Measurements from ENCODE around the gene PCED1B.

DNA sequence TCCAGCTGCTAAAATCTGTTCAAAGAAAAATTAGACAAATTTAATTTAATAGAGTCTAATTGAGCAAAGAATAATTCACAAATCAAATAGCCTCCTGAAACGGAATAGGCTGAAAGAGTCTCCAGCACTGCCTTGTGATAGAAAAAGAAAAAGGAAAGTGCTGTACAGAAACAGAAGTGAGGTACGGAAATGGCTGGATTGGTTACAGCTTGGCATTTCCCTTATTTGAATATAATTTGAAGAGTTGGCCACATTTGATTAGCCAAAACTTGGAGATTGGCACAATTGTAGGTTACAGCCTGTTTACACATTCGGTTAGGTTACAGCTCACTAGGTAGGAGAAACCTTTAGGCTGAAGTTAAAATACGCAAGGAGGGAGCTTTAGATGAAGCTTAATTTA, 24.8 kb upstream of the PCED1B start:
- TF ChIP-seq, protein P1, sequence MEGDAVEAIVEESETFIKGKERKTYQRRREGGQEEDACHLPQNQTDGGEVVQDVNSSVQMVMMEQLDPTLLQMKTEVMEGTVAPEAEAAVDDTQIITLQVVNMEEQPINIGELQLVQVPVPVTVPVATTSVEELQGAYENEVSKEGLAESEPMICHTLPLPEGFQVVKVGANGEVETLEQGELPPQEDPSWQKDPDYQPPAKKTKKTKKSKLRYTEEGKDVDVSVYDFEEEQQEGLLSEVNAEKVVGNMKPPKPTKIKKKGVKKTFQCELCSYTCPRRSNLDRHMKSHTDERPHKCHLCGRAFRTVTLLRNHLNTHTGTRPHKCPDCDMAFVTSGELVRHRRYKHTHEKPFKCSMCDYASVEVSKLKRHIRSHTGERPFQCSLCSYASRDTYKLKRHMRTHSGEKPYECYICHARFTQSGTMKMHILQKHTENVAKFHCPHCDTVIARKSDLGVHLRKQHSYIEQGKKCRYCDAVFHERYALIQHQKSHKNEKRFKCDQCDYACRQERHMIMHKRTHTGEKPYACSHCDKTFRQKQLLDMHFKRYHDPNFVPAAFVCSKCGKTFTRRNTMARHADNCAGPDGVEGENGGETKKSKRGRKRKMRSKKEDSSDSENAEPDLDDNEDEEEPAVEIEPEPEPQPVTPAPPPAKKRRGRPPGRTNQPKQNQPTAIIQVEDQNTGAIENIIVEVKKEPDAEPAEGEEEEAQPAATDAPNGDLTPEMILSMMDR (IDR thresholded peaks at IDR 0.05; ENCODE audit: insufficient read depth, low read length, poor library complexity, severe bottlenecking), result no peak
- no peak for TF ChIP-seq EZH2phosphoT487 (conservative IDR thresholded peaks at IDR 0.05; ENCODE audit: low read length)
